ENCODE measurements around the gene TAOK1.

Gene TAOK1

DNA sequence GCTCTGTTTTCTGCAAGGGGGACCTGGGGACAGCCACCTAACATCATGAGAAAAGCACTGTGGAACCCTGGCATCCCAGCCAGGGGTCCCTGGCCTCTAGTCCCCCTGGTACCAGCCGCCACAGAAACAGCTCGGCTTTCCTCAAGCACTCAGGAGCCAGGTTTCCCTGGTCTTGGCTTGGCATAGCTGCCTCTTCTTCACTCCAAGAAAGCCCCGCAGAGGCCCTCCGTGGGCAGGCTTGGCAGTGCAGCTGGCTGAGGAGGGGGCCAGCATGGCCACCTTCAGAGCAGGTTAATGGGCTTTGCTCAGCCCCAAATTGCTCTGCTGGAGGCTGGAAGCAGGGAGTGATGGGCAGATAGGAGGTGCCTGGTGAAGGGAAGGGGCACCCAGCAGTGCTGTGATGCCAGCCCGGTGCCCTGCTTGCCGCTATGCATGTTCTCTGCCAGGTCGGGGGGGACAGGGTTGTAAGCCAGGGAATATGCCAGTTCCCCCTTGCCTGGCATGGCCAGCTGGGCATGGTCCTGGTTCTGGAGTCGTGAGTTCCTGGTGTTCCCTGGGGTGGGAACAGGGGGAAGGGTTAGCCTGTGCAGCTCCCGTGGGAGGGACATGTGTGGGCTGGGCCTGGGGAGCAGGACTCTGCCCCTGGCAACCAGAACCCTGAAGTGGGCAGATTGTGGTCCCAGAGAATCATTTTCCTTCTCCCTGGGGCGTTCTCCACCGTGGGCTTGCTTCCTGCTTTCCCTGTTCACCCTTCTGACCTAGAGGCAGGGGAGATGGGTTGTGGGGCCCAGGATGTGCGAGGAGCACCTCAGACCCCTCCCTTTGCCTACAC is 206.0 kb downstream of the TAOK1 start:
- no peak for DNase-seq (ENCODE audit: low spot score)

- no peak for DNase-seq (ENCODE audit: low spot score)
These were observed 206.6 kb downstream of the TAOK1 start for GRCh38 chr17:29596811-29597210.

DNA sequence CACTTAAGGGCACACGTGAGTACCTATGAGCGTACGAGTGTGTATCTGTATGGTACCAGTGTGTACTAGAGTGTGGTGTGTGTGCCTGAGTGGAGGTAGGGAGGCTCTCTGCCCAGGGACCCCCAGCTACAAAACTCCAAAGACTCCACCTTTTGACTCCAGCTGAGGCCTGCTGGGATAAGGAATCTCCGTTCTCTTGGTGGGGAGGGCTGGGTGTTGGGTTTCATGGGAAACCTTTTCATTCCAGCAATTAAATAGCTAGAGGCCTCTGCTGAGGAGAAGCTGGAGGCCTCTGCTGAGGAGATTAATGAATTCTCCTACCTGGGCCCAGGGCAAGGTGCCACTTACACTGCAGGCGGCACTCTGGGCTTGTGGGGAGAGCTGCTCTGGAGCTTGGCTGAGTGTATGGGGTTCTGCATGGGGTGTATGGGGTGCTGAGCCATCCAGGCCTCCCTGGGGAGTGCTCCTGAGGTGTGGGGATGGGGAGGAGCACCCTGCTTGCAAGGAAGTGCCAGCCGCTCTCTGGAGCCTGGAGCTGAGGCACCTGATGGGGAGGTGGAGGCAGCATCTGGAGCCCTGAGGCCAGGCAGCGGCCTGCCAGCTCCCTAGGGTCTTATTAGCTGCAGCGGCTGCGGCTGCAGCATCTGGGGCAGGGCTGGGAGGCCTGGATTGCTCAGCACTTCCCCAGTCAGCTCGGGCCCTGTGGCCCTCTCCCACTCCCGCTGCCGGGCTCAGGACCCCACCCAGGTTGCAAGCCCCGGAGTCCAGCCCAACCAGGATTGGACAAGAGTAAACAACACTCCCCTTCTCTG is 207.4 kb downstream of the TAOK1 start:
- DNase-seq (ENCODE audit: low spot score), result no peak

All from LoVo (cell line).